ENCODE results near the gene PRDM16.

The PRDM16 gene

DNA sequence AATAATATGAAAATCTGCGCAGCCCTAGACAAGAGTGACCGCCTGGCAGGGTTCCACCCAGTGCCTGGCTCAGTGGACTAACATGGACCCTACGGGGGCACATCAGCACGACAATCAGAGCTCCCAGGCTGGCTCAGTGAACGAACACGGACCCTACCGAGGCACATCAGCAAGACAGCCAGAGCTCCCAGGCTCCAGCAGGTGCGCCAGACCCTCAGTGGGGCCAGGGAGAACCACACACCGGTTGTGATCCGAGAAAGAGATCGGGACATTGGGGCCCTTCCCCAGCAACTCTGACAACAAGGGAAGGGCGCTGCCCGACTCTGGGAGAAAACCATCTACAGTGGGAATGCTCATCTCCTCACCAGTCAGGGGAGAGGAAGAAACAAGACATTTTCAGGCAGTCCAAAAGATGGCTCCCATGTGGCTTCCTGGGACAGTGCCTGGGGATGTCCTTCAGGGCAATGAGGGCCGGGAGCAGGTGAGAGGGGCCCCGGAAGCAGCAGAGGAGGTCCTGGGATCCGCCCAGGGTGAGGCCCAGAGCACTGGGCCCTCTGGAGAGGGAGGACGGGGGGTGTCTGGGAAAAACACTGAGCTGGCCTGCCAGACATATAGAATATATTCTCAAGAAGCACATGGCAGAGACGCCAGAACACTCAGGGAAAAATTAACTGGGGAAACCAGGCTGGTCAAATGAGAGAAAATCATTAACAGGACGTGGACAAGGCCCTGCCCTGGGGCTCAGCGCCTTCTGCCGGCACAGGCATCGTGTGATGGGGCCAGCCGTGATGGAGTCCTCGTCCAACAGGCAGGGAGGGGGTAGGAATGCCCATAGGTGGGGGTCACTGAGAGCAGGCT, 390.3 kb downstream of the PRDM16 start:
- no peak for DNase-seq (ENCODE audit: low read depth in 2 of 2)

GRCh38 chr1:3459940-3460671, 391.1 kb downstream of the PRDM16 start:
- no peak for DNase-seq (ENCODE audit: low read depth in 2 of 2)

DNA sequence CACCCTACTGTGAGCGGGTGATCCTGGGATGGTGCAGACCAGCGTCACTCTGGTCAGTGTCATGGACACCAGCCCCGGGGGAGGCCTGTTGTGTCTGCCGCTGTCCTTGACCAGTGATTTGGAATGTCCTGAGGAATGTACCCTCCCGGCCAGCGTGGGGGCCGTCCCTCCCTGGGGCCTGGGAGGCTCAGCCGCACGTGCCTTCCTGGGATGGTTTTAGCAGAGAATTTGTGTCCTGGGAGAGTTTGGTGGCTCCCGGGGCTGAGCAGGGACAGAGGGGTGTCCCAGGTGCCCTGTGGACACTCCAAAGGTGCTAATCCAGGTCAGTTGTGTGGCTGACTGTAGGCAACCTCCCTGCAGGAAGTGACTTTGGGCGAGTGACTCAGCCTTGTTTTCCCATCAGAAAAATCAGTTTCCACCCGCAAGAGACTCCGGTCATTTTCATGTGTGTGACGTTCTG, 391.7 kb downstream of the PRDM16 start:
- DNase-seq (ENCODE audit: low read depth in 2 of 2): no peak

DNA sequence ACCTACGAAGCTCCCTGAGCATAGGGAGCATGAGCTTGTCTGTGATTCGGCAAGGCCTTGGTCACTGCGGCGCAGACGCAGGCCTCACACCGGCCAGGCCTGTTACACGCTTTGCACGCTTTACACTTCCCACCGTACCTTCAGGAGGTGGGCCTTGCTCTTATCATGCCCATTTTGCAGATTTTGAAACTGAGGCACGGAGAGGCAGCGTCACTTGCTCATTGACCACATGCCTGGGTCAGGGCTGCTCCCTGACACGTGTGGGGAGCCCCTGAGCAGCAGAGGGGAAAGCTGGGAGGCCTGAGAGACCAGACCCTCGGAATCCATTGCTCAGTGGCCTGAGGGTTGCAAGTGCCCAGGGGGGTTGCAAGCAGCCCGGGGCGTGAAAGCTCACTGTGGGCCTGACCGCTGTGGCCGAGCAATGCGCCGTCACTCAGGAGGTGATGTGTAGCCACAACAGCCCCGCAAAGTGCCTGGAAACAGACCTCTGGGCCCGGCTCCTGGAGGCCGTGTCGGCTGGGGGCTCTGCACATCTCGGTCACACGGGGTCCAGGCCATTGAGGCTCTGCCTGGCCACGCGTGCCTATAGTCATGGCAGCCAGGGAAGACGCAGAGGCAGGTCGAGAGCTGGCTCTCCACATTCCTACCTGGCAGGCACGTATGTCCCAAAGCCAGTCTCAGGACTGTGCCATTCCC, 392.4 kb downstream of the PRDM16 start:
- no peak for DNase-seq (ENCODE audit: low read depth in 2 of 2)

- DNase-seq (ENCODE audit: low read depth in 2 of 2): no peak
These were observed 392.9 kb downstream of the PRDM16 start for GRCh38 chr1:3461934-3462275.

DNA sequence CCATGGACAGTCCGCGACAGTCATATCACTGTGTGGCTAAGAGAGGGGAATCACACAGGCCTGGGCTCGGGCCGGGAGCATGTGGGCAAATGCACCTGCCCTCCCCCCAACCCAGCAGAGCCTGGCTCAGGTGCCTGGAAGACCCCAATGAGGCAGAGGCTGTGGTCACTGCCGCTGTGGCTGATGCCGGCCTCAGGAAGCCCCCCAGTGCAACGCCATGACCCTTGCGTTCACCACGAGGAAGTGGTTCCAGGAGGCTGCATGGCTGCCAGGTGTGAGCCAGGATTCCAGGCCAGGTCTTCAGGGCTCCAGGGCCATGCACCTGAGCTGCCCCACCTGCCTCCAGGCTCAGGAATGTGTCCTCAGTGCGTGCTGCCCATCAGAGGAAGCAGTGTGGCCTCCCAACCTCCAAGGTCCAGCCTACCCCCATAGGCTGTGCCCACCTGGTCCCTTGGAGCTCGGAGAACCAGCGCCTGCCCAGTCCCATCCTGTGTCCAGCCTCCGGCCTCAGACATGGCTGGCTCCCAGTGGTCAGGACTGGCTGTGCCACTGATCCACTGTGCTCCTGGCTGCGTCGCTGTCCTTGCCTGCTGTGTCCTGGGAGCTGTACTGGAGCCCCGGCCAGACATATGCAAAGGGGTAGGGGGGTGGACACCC, 393.5 kb downstream of the PRDM16 start:
- no peak for DNase-seq (ENCODE audit: low read depth in 2 of 2)

GRCh38 chr1:3463013-3463385, 394.0 kb downstream of the PRDM16 start:
- DNase-seq (ENCODE audit: low read depth in 2 of 2): no peak

- no peak for DNase-seq (ENCODE audit: low read depth in 2 of 2)
These were observed 394.4 kb downstream of the PRDM16 start for GRCh38 chr1:3463408-3463863.

DNA sequence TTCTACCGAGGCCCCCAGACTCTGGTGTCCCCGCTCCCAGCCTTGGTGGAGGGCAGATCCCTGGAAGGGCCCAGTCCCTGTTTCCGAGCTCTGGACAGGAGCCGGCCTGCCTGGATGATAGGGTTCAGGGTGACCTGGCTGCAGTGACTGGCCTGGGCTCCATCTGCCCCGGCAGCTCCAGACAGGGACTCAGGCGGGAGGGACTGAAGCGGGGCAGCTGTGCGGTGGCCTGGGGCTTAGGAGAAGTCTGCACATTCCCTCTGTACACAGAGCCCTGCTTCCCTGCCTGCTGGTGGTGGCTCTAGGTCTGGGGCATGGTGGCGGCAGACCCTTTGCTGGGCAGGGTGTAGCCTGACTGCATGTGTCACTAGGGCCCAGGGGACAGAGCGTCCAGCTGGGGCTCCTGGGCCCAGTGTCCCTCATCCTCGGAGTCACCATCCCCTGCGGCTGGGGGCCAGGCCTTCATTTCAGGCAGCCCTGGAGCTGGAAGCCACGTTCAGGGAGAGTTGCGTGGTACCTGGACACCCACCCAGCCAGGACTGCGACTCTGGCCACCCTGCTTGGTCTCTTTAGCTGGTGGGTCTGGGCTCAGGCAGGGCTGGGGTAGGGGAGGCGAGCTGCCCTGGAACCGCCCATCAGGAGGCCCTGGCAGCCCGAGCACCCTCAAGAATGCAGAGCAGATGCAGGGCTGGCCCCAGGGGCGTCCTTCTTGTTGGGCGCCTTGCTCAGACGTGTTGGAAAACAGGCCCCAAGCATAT, 395.1 kb downstream of the PRDM16 start:
- no peak for DNase-seq (ENCODE audit: low read depth in 2 of 2)

GRCh38 chr1:3464649-3465025, 395.6 kb downstream of the PRDM16 start:
- DNase-seq (ENCODE audit: low read depth in 2 of 2): no peak

DNA sequence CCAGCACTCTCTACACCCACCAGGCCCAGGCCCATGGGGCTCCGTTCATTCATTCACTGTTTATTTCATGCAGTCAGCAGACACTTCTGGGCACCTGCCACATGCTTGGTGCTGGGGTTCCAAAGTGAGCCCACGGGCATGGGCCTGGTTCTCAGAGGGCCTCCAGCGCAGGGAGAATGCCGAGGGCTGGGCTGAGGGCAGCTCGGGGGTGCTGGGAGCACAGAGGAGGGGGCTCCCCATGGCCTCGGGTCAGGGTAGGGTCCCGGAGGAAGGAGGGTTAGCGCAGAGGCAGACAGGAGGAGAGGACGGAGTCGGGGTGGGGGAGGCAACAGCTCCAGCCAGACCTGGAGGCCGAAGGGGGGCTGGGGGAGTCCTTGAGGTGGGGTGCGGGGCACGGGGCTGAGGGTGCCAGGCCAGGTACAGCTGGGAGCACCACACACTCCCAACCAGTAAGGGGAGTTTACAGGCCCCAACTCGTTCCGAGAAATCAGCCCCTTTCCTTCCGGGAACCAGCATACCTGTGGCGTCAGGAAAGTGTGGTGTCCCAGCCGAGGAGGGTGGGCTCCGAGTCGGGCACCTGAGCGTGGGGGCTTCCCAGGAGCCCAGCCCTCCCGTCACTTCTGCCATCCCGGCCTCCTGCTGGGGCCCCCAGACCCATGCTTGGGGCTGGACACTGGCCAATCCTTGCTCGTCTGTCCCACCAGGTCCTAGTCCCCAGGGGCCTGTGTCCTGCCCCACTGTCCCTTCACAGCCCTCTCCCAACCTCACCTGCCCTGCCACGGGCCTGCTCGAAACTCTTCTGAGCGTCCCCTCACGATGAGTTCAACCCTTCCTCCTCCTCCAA, 396.3 kb downstream of the PRDM16 start:
- DNase-seq (ENCODE audit: low read depth in 2 of 2): no peak

GRCh38 chr1:3465935-3466321, 396.9 kb downstream of the PRDM16 start:
- DNase-seq (ENCODE audit: low read depth in 2 of 2): no peak

DNA sequence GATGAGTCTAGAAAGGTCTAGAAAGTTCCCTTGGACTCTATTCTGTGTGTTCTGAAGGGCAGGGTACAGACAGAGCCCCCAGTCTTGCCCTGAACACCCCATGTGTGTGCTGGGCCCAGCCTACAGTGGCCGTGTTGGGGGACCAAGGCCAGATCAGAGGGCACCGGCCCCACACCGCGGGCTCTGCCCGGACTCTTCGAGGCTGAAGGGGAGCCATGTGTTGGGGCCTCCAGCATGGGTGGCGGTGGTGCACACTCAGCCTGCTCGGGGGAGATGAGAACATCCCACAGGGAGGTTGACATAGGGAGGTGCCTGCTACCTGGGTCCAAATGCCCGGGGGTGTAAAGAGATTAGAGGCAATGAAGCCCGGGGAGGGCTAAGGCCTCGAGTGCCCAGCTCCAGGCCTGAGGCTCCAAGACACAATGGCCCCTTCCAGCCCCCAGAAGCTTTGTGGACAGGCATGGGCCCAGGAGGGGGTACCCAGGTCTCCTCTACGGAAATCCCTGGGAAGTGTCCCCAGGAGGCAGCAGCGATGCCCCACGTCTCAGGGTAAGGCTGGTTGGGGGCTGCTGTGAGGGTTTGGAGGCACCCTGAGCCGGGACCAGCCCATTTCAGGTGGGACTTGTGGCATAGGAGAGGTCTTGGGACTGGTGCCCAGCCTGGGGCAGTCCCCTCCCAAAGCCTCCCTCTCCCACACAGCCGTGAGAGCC, 397.5 kb downstream of the PRDM16 start:
- DNase-seq (ENCODE audit: low read depth in 2 of 2): no peak

DNA sequence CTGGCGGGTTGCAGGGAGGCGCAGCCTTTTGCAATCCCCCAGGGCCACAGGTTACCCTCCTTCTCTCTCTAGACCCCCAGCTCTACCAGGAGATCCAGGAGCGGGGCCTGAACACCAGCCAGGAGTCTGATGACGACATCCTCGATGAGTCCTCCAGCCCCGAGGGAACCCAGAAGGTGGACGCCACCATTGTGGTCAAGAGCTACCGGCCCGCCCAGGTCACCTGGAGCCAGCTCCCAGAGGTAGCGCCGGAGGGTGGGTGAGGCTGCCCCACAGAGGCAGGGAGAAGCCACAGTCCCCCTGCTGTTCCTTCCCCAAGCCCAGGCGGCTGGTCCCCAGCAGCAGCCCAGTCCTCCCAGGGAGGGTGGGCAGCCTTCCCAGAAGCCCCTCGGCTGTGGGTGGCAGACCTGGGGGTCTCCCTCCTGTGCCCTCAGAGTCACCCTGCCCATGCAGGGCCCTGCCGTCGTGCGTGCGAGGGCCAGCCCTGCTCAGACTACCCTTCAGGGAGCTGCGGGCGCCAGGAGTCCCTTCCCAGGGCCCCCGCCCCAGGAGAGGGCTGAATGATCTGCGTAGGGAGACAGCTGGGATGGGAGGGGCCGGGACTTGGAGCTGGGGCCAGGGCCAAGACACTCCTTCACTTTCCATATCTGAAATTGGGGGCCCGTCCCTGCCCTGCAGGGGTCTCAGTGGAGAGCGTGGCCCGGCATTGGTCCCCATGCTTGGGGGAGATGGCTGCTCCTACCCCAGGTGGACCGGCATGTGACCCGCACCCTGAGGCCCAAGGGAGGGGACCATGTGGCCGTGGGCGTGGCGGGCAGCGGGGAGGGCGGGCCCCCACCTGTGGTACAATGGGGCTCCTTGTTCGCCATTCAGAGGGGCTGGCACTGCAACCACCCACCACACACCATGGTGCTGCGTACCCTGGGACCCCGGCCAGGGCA, 398.4 kb downstream of the PRDM16 start:
- no peak for DNase-seq (ENCODE audit: low read depth in 2 of 2)

DNA sequence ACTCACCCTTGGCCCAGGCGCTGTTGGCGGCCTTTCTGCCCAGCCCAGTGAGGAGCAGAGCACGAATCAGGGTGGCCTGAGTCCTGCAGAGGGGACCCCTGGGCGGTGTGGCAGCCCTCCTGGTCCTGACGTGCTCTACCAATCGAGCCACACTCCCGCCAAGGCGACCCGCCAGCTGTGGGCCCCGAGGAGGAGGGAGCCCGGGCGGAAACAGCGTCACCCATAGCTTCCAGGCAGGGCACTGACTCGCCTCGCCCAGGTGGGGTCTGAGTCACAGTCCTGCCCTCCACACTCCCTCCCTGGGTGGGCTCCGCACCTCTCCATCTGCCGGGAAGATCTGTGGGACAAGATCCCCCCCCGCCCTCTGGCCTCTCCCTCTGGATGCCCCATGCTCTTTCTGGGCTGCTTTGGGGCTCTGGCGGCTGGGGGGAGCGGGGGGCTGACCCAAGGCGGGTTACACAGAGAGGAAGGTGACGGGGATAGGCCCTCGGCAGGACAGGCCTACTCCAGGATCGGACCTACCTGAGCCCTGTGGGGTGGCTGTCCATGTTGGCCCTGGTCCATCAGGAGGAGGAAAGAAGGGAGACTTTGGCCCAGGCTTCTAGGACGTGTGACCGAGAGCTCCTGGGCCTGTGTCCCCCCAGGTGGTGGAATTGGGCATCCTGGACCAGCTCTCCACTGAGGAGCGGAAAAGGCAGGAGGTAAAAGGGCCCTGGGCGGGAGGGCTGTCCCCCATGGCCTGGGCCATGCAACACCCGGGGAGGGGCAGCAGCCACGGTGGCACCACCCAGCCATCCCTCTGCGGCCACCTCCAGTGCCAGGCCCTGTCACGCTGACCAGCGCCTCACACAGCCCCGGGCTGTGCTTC, 399.5 kb downstream of the PRDM16 start:
- DNase-seq (ENCODE audit: low read depth in 2 of 2): no peak

DNA sequence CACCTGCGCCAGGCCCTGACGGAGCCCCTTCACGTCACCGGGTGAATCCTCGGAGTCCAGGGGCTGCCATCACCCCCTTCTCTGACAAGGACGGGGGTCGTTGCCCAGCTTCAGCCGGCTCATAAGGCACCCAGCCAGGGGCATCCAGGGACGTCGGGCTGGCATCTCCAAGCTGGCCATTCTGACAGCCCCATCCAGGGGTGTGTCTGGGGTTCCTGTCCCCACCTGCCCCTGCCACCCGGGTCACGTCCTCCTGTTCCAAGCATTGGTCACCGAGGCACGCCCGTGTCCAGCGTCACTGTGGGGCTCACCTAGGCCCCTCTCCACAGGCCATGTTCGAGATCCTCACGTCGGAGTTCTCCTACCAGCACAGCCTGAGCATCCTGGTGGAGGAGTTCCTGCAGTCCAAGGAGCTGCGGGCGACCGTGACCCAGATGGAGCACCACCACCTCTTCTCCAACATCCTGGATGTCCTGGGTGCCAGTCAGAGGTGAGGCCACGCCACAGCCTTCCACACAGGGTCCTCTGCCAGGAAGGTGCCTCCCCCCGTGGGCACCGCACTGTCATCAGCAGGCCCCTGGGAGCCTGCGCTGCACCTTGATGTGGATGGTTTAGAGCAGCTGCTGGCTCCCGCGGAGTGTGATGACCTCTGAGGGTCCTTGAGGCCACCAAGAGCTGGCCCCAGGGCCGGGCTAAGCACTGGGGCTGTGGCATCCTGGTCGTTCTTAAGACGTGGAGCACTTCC, 400.3 kb downstream of the PRDM16 start:
- no peak for DNase-seq (ENCODE audit: low read depth in 2 of 2)

Measured in activated CD4-positive, alpha-beta T cell treated with anti-CD3 and anti-CD28 coated beads for 24 hours (primary cell).